22Rv1 (cell line): ENCODE data around the gene PPP1R12B.
"Not testable (repeated sequence)": the region's sequence is repeated elsewhere in the genome, so short reads cannot be mapped to it uniquely, and the experiment has no call there.

Experiments
- CTCF ChIP-seq: fragments of 450-650 bp; IDR thresholded peaks from 2 replicates; pipeline ENCODE4 v1.5.1; 2017; ENCODE audit warnings: mild to moderate bottlenecking
- ZFX ChIP-seq: fragments of 450-650 bp; IDR thresholded peaks from 2 replicates; pipeline ENCODE4 v1.6.1; 2017; ENCODE audit warnings: antibody characterized with exemption, borderline replicate concordance

GRCh38 chr1:202419731-202420130 is 71.2 kb downstream of the PPP1R12B start:
- TF ChIP-seq CTCF, ZFX: not testable (repeated sequence)
